H1 (cell line): Measurements from ENCODE around the gene FAM193A.

ENCODE experiments used
- CTCF ChIP-seq, 3 experiments: IDR thresholded peaks; 1 replicate in 2 of 3; 2 replicates in 1 of 3; pipeline versions ENCODE4 v1.5.1 to v1.6.1; 2011; ENCODE audit warnings: low read length in 3 of 3, mild to moderate bottlenecking in 3 of 3, inconsistent platforms in 2 of 3, low read depth in 1 of 3, moderate library complexity in 1 of 3; ENCODE audit not compliant: insufficient read depth in 1 of 3; ENCODE audit errors: control extremely low read depth in 1 of 3
- EGR1 ChIP-seq: IDR thresholded peaks from 2 replicates; pipeline ENCODE4 v1.6.1; 2011; ENCODE audit warnings: low read depth, low read length, borderline replicate concordance
- GABPA ChIP-seq: IDR thresholded peaks from 2 replicates; pipeline ENCODE4 v1.6.1; 2011; ENCODE audit warnings: mild to moderate bottlenecking, low read length, moderate library complexity, borderline replicate concordance; ENCODE audit not compliant: insufficient read depth
- GTF2F1 ChIP-seq: IDR thresholded peaks from 2 replicates; pipeline ENCODE4 v1.6.1; 2012; ENCODE audit warnings: low read depth, low read length, improper control_type of control experiment, borderline replicate concordance
- SIN3A ChIP-seq, 2 experiments: IDR thresholded peaks in 1 of 2; conservative IDR thresholded peaks in 1 of 2; 2 replicates each; pipeline ENCODE4 v1.6.1; 2011 to 2012; ENCODE audit warnings: low read length in 2 of 2, improper control_type of control experiment in 1 of 2, low read depth in 1 of 2, mild to moderate bottlenecking in 1 of 2
- SP1 ChIP-seq: IDR thresholded peaks from 2 replicates; pipeline ENCODE4 v1.6.1; 2011; ENCODE audit warnings: low read depth, low read length
- SP2 ChIP-seq: IDR thresholded peaks from 2 replicates; pipeline ENCODE4 v1.6.1; 2012; ENCODE audit warnings: mild to moderate bottlenecking, low read length, inconsistent platforms
- USF2 ChIP-seq: IDR thresholded peaks from 2 replicates; pipeline ENCODE4 v1.6.1; 2011; ENCODE audit warnings: low read length, improper control_type of control experiment

GRCh38 chr4:2570036-2570435, 33.6 kb downstream of the FAM193A start:
- TF ChIP-seq GABPA (no peak), SIN3A (conservative IDR thresholded peaks at IDR 0.05 in 1 of 2, IDR thresholded peaks at IDR 0.05 in 1 of 2; ENCODE audit: low read depth in 1 of 2, low read length in 2 of 2) (no peak), USF2 (no peak), GTF2F1 (no peak), EGR1 (no peak), CTCF (IDR thresholded peaks at IDR 0.05; ENCODE audit: control extremely low read depth in 1 of 3, insufficient read depth in 1 of 3, low read depth in 1 of 3, low read length in 3 of 3) (no peak), SP1 (no peak), SP2 (no peak)
